Calu3 (cell line): ENCODE data around the gene IGFBP2. TPM values are rescaled to one million over a fixed set of nuclear protein-coding genes. Genes with fewer than 3 reads are reported as not detected.

Source experiments
- BruUV-seq: library from RNA; stranded (reverse); fragments of 400-500 nt; replicated peaks from 2 replicates; lab custom pipeline; 2021; lab: Mats Ljungman, UMichigan
- CTCF ChIA-PET: fragments of 300-600 bp; sonication (Branson Sonifier 250); formaldehyde crosslinking; loops from one replicate; lab custom pipeline; 2022; ENCODE audit warnings: antibody characterized with exemption; lab: Charles Lee
- DNase-seq: peaks from one replicate; pipeline ENCODE4 v3.0.0; 2022
- H3K27ac Mint-ChIP-seq: one replicate; pipeline ENCODE4 v1.8.0; 2022; ENCODE audit warnings: mixed read lengths; ENCODE audit not compliant: unreplicated experiment
- H3K27me3 Mint-ChIP-seq: one replicate; pipeline ENCODE4 v1.8.0; 2022; ENCODE audit warnings: mixed read lengths; ENCODE audit not compliant: unreplicated experiment
- H3K36me3 Mint-ChIP-seq: one replicate; pipeline ENCODE4 v1.8.0; 2022; ENCODE audit warnings: mild to moderate bottlenecking, moderate library complexity, mixed read lengths; ENCODE audit not compliant: insufficient read depth, unreplicated experiment
- H3K4me1 Mint-ChIP-seq: one replicate; pipeline ENCODE4 v1.8.0; 2022; ENCODE audit warnings: mild to moderate bottlenecking, low read depth, mixed read lengths; ENCODE audit not compliant: unreplicated experiment
- H3K4me3 Mint-ChIP-seq: one replicate; pipeline ENCODE4 v1.8.0; 2022; ENCODE audit warnings: mild to moderate bottlenecking, low read depth, moderate library complexity, mixed read lengths; ENCODE audit not compliant: unreplicated experiment
- H3K9me3 Mint-ChIP-seq: one replicate; pipeline ENCODE4 v1.8.0; 2022; ENCODE audit warnings: low read depth, mixed read lengths; ENCODE audit not compliant: unreplicated experiment
- CTCF ChIP-seq: fragments of 200-600 bp; IDR thresholded peaks from one replicate; pipeline ENCODE4 v1.8.0; 2022; ENCODE audit warnings: antibody characterized with exemption; ENCODE audit not compliant: unreplicated experiment
- intact Hi-C: fragments of 100-400 bp; cut with micrococcal nuclease; formaldehyde crosslinking; loops from one replicate; pipeline ENCODE4 v1.10.0; 2022; ENCODE audit not compliant: unreplicated experiment
- total RNA-seq: library from RNA; stranded (reverse); gene quantifications from 2 replicates; pipeline ENCODE4 v1.2.3, GENCODE V29; 2022

The IGFBP2 gene
- total RNA-seq, 1 experiment from 2014 or later, result 175 TPM

GRCh38 chr2:216665242-216665641 is 32.0 kb downstream of the IGFBP2 start:
- no TSS peak for BruUV-seq
- no peak overlapping the region for H3K27ac Mint-ChIP-seq
- H3K27me3 Mint-ChIP-seq, result peaks cover 21% of the 10 kb centered on the region
- intact Hi-C loops, result no loop called here
- DNase-seq, result peak; percentile 65
- H3K4me1 Mint-ChIP-seq, result peaks cover 18% of the 10 kb centered on the region
- H3K4me3 Mint-ChIP-seq, result no peak overlapping the region
- CTCF ChIA-PET, result interaction anchor here (0.5 to 4.1 kb wide), 7 partner anchors 13 to 1820 kb away, joined by 3 to 56 read pairs (median 4); no protein-coding TSS in a partner anchor
- H3K9me3 Mint-ChIP-seq, result no peaks in the 10 kb centered on the region
- peaks cover 7% of the 10 kb centered on the region for H3K36me3 Mint-ChIP-seq
- TF ChIP-seq CTCF, result no peak

GRCh38 chr2:216665717-216666116 is 32.5 kb downstream of the IGFBP2 start:
- BruUV-seq, result no TSS peak
- Mint-ChIP-seq H3K4me3 (no peak overlapping the region), H3K9me3 (no peaks in the 10 kb centered on the region), H3K27me3 (peaks cover 26% of the 10 kb centered on the region), H3K4me1 (peaks cover 18% of the 10 kb centered on the region), H3K27ac (no peak overlapping the region), H3K36me3 (peaks cover 7% of the 10 kb centered on the region)
- CTCF ChIA-PET, result interaction anchor here (0.9 to 4.1 kb wide), 7 partner anchors 12 to 187 kb away, joined by 3 to 56 read pairs (median 4); no protein-coding TSS in a partner anchor
- peak; percentile 41 for DNase-seq
- intact Hi-C loops, result loop anchor here (1.0 kb wide), 1 partner anchor 146 kb away; no protein-coding TSS in a partner anchor
- TF ChIP-seq CTCF, result no peak

GRCh38 chr2:216666461-216667233 is 33.4 kb downstream of the IGFBP2 start:
- peak; percentile 77 for DNase-seq
- peak; percentile 97 for TF ChIP-seq CTCF
- Mint-ChIP-seq H3K4me1 (peaks cover 18% of the 10 kb centered on the region), H3K27me3 (peaks cover 35% of the 10 kb centered on the region), H3K9me3 (no peaks in the 10 kb centered on the region), H3K36me3 (peaks cover 3% of the 10 kb centered on the region), H3K27ac (no peak overlapping the region), H3K4me3 (no peak overlapping the region)
- CTCF ChIA-PET, result interaction anchor here (0.6 to 4.1 kb wide), 5 partner anchors 11 to 149 kb away, joined by 3 to 56 read pairs (median 4); no protein-coding TSS in a partner anchor
- BruUV-seq, result no TSS peak
- intact Hi-C loops, result loop anchor here (1.0 kb wide), 1 partner anchor 147 kb away; no protein-coding TSS in a partner anchor

GRCh38 chr2:216670266-216671080 is 37.3 kb downstream of the IGFBP2 start:
- Mint-ChIP-seq H3K27ac (no peak overlapping the region), H3K4me3 (no peak overlapping the region), H3K27me3 (peaks cover 52% of the 10 kb centered on the region), H3K9me3 (no peaks in the 10 kb centered on the region), H3K36me3 (no peaks in the 10 kb centered on the region), H3K4me1 (peaks cover 8% of the 10 kb centered on the region)
- CTCF ChIA-PET, result no interaction called here
- no peak for TF ChIP-seq CTCF
- BruUV-seq, result no TSS peak
- DNase-seq, result no peak
- intact Hi-C loops, result no loop called here
